CD4-positive, alpha-beta T cell treated with Interleukin-2 at 100 ng/mL for 4 hours (primary cell): Measurements from ENCODE around the gene TBL1XR1.
A peak's percentile ranks its signal among the peaks of the same experiment; 100 is the strongest.
"Not testable (repeated sequence)": the region's sequence is repeated elsewhere in the genome, so short reads cannot be mapped to it uniquely, and the experiment has no call there.

Source experiments
- DNase-seq: peaks from one replicate; pipeline ENCODE4 v3.0.0-alpha.2; 2020; ENCODE audit warnings: low spot score

The TBL1XR1 gene

GRCh38 chr3:177182352-177182751, 14.9 kb downstream of the TBL1XR1 start:
- DNase-seq, result no peak

- DNase-seq, result no peak
These were observed 15.9 kb downstream of the TBL1XR1 start for GRCh38 chr3:177181418-177181817.

- no peak for DNase-seq
These were observed 16.8 kb downstream of the TBL1XR1 start for GRCh38 chr3:177180506-177180905.

GRCh38 chr3:177179281-177180067, 17.8 kb downstream of the TBL1XR1 start:
- DNase-seq, result no peak

- no peak for DNase-seq
These were observed 19.5 kb downstream of the TBL1XR1 start for GRCh38 chr3:177177749-177178221.

- no peak for DNase-seq
These were observed 22.6 kb downstream of the TBL1XR1 start for GRCh38 chr3:177174607-177175170.

- DNase-seq, result no peak
These were observed 27.2 kb downstream of the TBL1XR1 start for GRCh38 chr3:177169936-177170722.

- DNase-seq, result no peak
These were observed 28.9 kb downstream of the TBL1XR1 start for GRCh38 chr3:177168431-177168830.

- DNase-seq, result no peak
These were observed 34.5 kb downstream of the TBL1XR1 start for GRCh38 chr3:177162742-177163141.

GRCh38 chr3:177161603-177162002, 35.7 kb downstream of the TBL1XR1 start:
- DNase-seq, result not testable (repeated sequence)

GRCh38 chr3:177158461-177158860, 38.8 kb downstream of the TBL1XR1 start:
- DNase-seq, result no peak

GRCh38 chr3:177157492-177157891, 39.8 kb downstream of the TBL1XR1 start:
- DNase-seq, result no peak

GRCh38 chr3:177154733-177155132, 42.5 kb downstream of the TBL1XR1 start:
- no peak for DNase-seq

GRCh38 chr3:177150970-177151627, 46.2 kb downstream of the TBL1XR1 start:
- DNase-seq, result peak; percentile 73

GRCh38 chr3:177150218-177150916, 46.9 kb downstream of the TBL1XR1 start:
- no peak for DNase-seq

- no peak for DNase-seq
These were observed 48.2 kb downstream of the TBL1XR1 start for GRCh38 chr3:177149106-177149505.

- DNase-seq, result no peak
These were observed 49.5 kb downstream of the TBL1XR1 start for GRCh38 chr3:177147790-177148189.

GRCh38 chr3:177146646-177147045, 50.6 kb downstream of the TBL1XR1 start:
- DNase-seq, result peak; percentile 40

GRCh38 chr3:177145954-177146353, 51.3 kb downstream of the TBL1XR1 start:
- DNase-seq, result no peak

- DNase-seq, result no peak
These were observed 51.9 kb downstream of the TBL1XR1 start for GRCh38 chr3:177145381-177145780.

- peak; percentile 66 for DNase-seq
These were observed 52.4 kb downstream of the TBL1XR1 start for GRCh38 chr3:177144922-177145321.
